OCI-LY7 (cell line): ENCODE measurements around the gene PMVK. TPM values are rescaled to one million over a fixed set of nuclear protein-coding genes. Genes with fewer than 3 reads are reported as not detected.

Experiments
- BruUV-seq: library from RNA; stranded (reverse); fragments of 400-500 nt; replicated peaks from 2 replicates; lab custom pipeline; 2021; lab: Mats Ljungman, UMichigan
- CTCF ChIA-PET: fragments of 300-600 bp; sonication (Branson Sonifier 250); formaldehyde crosslinking; loops from one replicate; lab custom pipeline; 2022; ENCODE audit warnings: antibody characterized with exemption; ENCODE audit not compliant: unreplicated experiment; lab: Charles Lee
- POLR2A ChIA-PET: fragments of 300-600 bp; sonication (Branson Sonifier 250); formaldehyde crosslinking; loops from one replicate; lab custom pipeline; 2022; ENCODE audit warnings: antibody characterized with exemption; lab: Charles Lee
- DNase-seq: peaks from one replicate; pipeline ENCODE4 v3.0.0-alpha.2; 2015; ENCODE audit warnings: low spot score
- H2AFZ ChIP-seq: fragments of 200-600 bp; sonication (generic), shearing (Covaris generic); 2 replicates; pipeline ENCODE4 v1.6.1; 2014; ENCODE audit warnings: mild to moderate bottlenecking, antibody characterized with exemption, low read length, moderate library complexity
- H3K27ac ChIP-seq: fragments of 200-600 bp; sonication (generic); 2 replicates; pipeline ENCODE4 v1.5.1; 2014; ENCODE audit warnings: mixed run types, low read depth, mild to moderate bottlenecking, moderate library complexity, low read length, inconsistent platforms; ENCODE audit not compliant: poor library complexity, severe bottlenecking
- H3K36me3 ChIP-seq: fragments of 200-600 bp; sonication (generic); 2 replicates; pipeline ENCODE4 v1.6.1; 2014; ENCODE audit warnings: mild to moderate bottlenecking, antibody characterized with exemption, low read length, moderate library complexity, mixed read lengths; ENCODE audit not compliant: insufficient read depth
- H3K4me1 ChIP-seq: fragments of 200-600 bp; sonication (generic); 2 replicates; pipeline ENCODE4 v1.5.1; 2014; ENCODE audit warnings: mild to moderate bottlenecking, low read length; ENCODE audit not compliant: insufficient read depth, poor library complexity, severe bottlenecking
- H3K4me2 ChIP-seq: fragments of 200-600 bp; sonication (generic); 2 replicates; pipeline ENCODE4 v1.6.1; 2014; ENCODE audit warnings: mild to moderate bottlenecking, low read length
- H3K4me3 ChIP-seq: fragments of 200-600 bp; sonication (generic); 2 replicates; pipeline ENCODE4 v1.5.1; 2014; ENCODE audit warnings: mild to moderate bottlenecking, low read depth, low read length; ENCODE audit not compliant: poor library complexity, severe bottlenecking
- H3K79me2 ChIP-seq: fragments of 200-600 bp; sonication (generic); 2 replicates; pipeline ENCODE4 v1.6.1; 2016; ENCODE audit warnings: low read depth, mild to moderate bottlenecking, low read length, moderate library complexity, mixed read lengths; ENCODE audit not compliant: insufficient read depth
- H3K9me2 ChIP-seq: fragments of 200-600 bp; sonication (generic); 2 replicates; pipeline ENCODE4 v1.6.1; 2016; ENCODE audit warnings: mild to moderate bottlenecking, low read length, mixed read lengths; ENCODE audit not compliant: insufficient read depth
- H3K9me3 ChIP-seq: fragments of 200-600 bp; sonication (generic); 2 replicates; pipeline ENCODE4 v1.6.1; 2014; ENCODE audit warnings: mild to moderate bottlenecking, mixed run types, low read length, mixed read lengths
- H4K20me1 ChIP-seq: fragments of 200-600 bp; sonication (generic); 2 replicates; pipeline ENCODE4 v1.6.1; 2014; ENCODE audit warnings: mild to moderate bottlenecking, antibody characterized with exemption, low read length, moderate library complexity, mixed read lengths; ENCODE audit not compliant: insufficient read depth
- CTCF ChIP-seq: fragments of 200-600 bp; sonication (generic); conservative IDR thresholded peaks from 2 replicates; pipeline ENCODE4 v1.5.1; 2014; ENCODE audit warnings: mild to moderate bottlenecking, antibody characterized with exemption, low read length, moderate library complexity, mixed read lengths
- EZH2phosphoT487 ChIP-seq: fragments of 200-600 bp; sonication (generic); IDR thresholded peaks from 2 replicates; pipeline ENCODE4 v1.6.1; 2018; ENCODE audit warnings: low read depth, borderline replicate concordance, mild to moderate bottlenecking, mixed run types, antibody characterized with exemption, low read length, moderate library complexity, mixed read lengths
- intact Hi-C: fragments of 100-400 bp; cut with micrococcal nuclease; formaldehyde crosslinking; loops from one replicate; pipeline ENCODE4 v1.10.0; 2022; ENCODE audit not compliant: unreplicated experiment
- total RNA-seq, 2 experiments: library from RNA; depleted of rRNA in 1 of 2; stranded (reverse); fragments of >200 nt in 1 of 2; shearing (Covaris generic) in 1 of 2; gene quantifications; 2 replicates each; pipeline ENCODE4 v1.2.3, GENCODE V29; 2014 to 2022

PMVK gene
- total RNA-seq, 2 experiments from 2014 or later, result 16.3 to 54.0 TPM

- Histone ChIP-seq H3K9me2 (no peaks in the 10 kb centered on the region), H3K4me3 (no peak overlapping the region), H3K4me2 (no peak overlapping the region), H3K36me3 (no peaks in the 10 kb centered on the region), H3K4me1 (no peaks in the 10 kb centered on the region), H4K20me1 (no peaks in the 10 kb centered on the region), H3K27ac (no peak overlapping the region), H2AFZ (no peak overlapping the region), H3K79me2 (no peaks in the 10 kb centered on the region), H3K9me3 (no peaks in the 10 kb centered on the region)
- intact Hi-C loops, result no loop called here
- ChIA-PET POLR2A (no interaction called here), CTCF (no interaction called here)
- no peak for DNase-seq
- BruUV-seq, result no TSS peak
- TF ChIP-seq EZH2phosphoT487 (no peak), CTCF (no peak)
These were observed 33.5 kb downstream of the PMVK start for GRCh38 chr1:154902938-154903566.

GRCh38 chr1:154901591-154901990 is 34.9 kb downstream of the PMVK start:
- Histone ChIP-seq H3K9me3 (no peaks in the 10 kb centered on the region), H4K20me1 (no peaks in the 10 kb centered on the region), H2AFZ (no peak overlapping the region), H3K4me1 (no peaks in the 10 kb centered on the region), H3K36me3 (no peaks in the 10 kb centered on the region), H3K4me2 (no peak overlapping the region), H3K4me3 (no peak overlapping the region), H3K9me2 (no peaks in the 10 kb centered on the region), H3K79me2 (no peaks in the 10 kb centered on the region), H3K27ac (no peak overlapping the region)
- ChIA-PET POLR2A (no interaction called here), CTCF (no interaction called here)
- BruUV-seq, result no TSS peak
- TF ChIP-seq EZH2phosphoT487 (no peak), CTCF (no peak)
- DNase-seq, result no peak
- intact Hi-C loops, result no loop called here

- Histone ChIP-seq H3K36me3 (no peaks in the 10 kb centered on the region), H3K4me1 (no peaks in the 10 kb centered on the region), H3K9me2 (no peaks in the 10 kb centered on the region), H3K9me3 (no peaks in the 10 kb centered on the region), H3K4me2 (no peak overlapping the region), H2AFZ (no peak overlapping the region), H3K79me2 (no peaks in the 10 kb centered on the region), H4K20me1 (no peaks in the 10 kb centered on the region), H3K4me3 (no peak overlapping the region), H3K27ac (no peak overlapping the region)
- TF ChIP-seq EZH2phosphoT487, result no peak
- no peak for TF ChIP-seq CTCF
- BruUV-seq, result no TSS peak
- ChIA-PET POLR2A (no interaction called here), CTCF (no interaction called here)
- DNase-seq, result no peak
- intact Hi-C loops, result no loop called here
These were observed 37.5 kb downstream of the PMVK start for GRCh38 chr1:154899041-154899440.
